TTC549 (cell line): ENCODE measurements around the gene FRMD4B.
A peak's percentile ranks its signal among the peaks of the same experiment; 100 is the strongest.

Source experiments
- FAIRE-seq: peaks from 2 replicates; lab custom pipeline; 2012; peaks lifted over from hg19 to GRCh38; lab: Jason Lieb, UNC

Gene FRMD4B

GRCh38 chr3:69385723-69386555, at the start of gene FRMD4B:
Gene FRMD4B (minus strand): TSS chr3:69386088. CDS start chr3:69385989, 99 bp downstream.
- no peak for FAIRE-seq

- no peak for FAIRE-seq
Measured at GRCh38 chr3:69433969-69434325, 48.1 kb upstream of the FRMD4B start.

DNA sequence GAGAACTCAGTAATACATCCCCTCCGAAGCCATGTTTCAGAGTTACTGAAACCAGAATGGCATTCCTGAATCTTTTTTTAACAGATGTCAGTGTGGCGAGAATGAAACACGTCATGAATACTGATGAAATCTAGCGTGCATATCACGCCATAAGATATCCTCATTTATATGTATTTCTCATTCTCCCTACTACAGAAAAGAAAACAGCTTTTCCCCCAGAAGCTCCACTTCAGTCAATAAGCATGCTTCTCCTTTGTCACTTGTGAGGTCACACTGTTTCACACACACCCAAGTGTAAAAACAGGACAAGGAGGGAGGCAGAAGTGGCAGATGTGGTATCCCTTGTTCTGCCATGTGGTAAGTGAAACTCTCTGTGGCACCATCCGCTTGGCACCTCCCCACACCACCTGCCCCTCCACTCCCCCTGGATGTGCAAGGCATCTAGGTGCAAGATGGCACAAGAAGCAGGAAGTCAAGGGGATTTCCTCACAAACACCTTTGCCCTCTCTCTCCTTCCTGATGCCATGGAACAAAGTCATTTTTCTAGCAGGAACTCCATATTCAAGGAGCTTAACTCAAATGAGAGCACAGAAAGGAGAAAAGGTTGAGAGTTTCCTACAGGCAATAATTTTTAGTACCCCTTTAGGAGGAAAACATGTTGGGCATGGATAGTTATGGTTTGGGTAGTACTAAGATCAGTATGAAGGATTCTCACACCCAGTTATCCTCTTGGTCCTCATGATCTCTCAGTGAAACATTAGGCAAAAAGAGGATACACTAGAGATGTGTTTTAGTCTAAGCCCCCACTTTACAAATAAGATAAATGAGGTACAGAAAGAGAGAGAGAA, 47.5 kb upstream of the FRMD4B start:
- no peak for FAIRE-seq

DNA sequence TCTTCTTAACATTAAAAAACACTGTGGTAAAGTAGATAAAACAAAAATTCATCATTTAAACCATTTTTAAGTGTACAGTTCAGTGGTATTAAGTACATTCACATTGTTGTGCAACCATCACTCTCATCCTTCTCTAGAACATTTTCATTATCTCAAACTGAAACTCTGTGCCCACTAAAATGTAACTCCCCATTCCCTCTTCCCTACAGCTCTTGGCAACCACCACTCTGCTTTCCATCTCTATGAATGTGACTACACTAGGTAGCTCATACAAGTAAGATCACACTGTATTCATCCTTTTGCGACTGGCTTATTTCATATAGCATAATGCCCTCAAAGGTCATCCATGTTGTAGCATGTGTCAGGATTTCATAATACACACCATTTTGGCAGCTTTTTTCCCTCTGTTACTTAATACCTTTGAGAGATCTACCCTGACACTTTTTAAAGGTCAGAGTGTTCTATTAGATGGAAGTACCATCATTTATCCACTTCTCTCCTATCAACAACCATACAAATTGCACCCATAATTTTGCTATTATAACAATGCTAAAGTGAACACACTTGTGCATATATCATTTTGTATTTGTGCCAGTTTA, 42.9 kb upstream of the FRMD4B start:
- no peak for FAIRE-seq

- FAIRE-seq: no peak
Measured at GRCh38 chr3:69426967-69427304, 41.0 kb upstream of the FRMD4B start.

DNA sequence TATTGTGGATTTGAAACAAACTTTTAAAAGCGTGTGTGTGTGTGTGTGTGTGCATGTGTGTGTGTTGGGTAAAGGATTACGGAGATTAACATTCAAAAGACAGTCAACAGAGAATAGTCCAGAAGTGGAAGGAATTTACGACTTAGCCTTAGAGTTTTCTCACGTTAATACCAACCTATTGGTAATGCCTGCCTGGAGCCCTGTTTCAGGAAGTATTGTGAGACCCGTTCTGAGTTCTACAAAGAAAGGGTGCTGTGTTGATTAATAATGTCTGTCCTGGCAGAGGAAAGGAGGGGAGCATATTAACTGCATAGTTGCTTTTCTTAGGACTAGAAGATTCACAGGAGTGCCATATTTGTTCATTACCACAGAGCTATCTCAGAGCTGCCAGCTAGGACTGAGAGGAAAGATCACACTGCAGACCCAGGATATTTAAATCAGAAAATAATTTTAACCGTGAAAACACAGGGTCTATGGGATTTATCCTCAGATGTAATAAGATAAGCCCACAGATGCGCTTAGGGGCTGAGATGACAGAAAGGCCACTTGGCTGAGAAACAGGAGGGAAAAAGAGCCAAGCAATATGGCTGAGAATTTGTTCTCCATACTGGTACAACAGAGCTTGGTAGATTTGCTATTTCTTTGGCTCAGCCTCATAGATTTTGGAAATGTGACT, 40.5 kb upstream of the FRMD4B start:
- no peak for FAIRE-seq

- no peak for FAIRE-seq
Measured at GRCh38 chr3:69425249-69425648, 39.4 kb upstream of the FRMD4B start.

DNA sequence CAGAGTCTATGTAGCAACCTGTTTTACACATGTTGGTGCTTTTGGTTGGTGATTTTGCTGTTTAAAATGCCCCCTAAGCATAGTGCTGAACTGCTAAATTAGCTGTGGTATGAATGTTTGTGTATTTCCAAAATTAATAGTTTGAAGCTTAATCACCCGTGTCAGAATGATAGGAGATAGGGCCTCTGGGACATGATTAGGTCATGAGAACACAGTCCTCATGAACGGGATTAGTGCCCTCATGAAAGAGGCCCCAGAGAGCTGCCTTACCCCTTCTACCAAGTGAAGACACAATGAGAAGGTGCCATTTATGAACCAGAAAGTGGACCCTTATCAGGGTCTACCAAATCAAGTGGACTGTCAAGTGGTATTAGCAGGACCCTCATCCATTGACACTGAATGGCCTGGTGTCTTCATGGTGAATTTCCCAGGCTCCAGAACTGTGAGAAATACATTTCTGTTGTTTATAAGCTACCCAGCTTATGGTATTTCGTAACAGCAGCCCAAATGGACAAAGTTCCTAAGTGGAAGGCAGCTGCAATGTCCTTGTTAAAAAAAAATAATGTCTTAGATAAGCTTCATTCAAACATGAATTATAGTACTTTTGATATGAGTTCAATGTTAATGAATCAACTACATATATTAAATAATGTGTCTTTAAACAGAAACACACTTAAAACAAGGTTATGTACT, 37.7 kb upstream of the FRMD4B start:
- no peak for FAIRE-seq

- FAIRE-seq: no peak
Measured at GRCh38 chr3:69422751-69423150, 36.9 kb upstream of the FRMD4B start.

- FAIRE-seq: no peak
Measured at GRCh38 chr3:69420781-69421520, 35.1 kb upstream of the FRMD4B start.

DNA sequence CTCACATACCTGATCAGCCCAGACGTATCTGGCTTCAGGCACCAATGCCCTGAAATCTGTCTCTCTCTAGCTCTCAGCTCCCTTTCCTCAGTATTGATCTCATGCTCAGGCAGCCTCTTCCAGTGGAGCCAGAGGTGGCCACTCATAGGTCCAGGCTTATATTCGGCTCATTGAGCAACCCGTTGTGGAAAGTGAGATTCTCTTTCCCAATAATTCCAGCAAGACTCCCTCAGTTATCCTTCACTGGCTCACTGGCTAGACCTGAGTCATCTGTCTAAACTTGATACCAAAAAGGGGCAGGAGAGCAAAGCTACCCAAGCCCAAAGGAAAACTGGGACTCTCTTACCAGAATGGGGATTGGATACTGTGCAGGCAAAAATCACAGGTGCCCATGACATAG, 33.4 kb upstream of the FRMD4B start:
- FAIRE-seq: no peak

- no peak for FAIRE-seq
Measured at GRCh38 chr3:69417541-69418078, 31.7 kb upstream of the FRMD4B start.

GRCh38 chr3:69413551-69414207, 27.8 kb upstream of the FRMD4B start:
- no peak for FAIRE-seq

DNA sequence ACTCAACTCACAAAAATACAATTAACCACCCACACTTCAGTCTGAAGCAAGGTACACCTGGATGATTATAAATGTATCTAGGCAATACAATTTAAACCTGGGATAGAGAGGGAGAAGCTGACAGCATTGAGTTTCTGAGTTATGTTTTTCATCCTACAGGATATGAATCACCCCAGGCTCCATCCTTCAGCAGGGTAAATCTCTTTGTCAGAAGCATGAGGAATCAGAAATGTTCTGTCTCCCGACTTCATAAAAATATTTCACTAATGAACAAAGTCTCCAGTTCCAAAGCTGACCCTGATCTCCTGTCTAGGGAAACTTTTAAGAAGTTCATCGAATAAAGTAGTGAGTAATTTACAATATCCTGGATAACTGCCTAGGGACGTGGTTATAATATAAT, 25.5 kb upstream of the FRMD4B start:
- FAIRE-seq: no peak

- FAIRE-seq: peak; percentile 11
Measured at GRCh38 chr3:69410301-69410700, 24.4 kb upstream of the FRMD4B start.

DNA sequence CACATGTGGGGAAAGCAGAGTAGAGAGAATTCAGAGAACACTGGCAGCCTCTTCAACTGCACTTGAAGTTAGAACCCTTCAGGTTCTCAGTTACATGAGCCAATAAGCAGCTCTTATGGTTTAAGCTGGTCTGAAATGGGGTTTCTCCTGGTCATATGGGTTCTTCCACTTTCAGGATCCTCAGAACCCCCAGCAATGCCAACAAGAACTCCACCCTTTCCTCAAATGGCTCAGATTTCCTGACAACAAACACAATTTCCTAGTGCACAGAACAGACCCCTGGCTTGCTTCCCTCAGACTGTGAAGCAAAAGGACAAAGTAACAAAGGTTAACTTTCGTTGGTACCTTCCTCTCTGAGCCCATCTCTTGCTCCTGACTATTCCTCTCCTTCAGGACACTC, 23.9 kb upstream of the FRMD4B start:
- FAIRE-seq: no peak

GRCh38 chr3:69409011-69409410, 23.1 kb upstream of the FRMD4B start:
- FAIRE-seq: no peak

DNA sequence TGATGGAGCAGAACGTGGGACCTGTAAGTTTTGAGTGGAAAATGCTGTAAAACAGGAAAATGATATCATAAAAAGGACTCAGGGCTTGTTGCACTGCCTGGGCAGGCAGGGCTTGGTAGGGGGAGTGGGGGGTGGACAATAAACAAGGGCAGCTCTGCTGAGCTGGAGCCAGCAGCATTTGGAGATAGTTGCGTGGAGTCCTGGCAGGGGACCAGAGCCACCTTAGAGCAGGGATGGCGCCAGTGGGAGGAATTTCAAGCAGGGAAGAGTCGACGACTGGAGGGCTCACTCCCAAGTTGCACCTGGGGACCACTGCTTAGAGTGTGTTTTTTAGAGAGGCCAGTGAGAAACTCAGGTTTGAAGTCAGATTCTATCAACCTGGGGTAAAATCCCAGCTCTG, 22.7 kb upstream of the FRMD4B start:
- no peak for FAIRE-seq

DNA sequence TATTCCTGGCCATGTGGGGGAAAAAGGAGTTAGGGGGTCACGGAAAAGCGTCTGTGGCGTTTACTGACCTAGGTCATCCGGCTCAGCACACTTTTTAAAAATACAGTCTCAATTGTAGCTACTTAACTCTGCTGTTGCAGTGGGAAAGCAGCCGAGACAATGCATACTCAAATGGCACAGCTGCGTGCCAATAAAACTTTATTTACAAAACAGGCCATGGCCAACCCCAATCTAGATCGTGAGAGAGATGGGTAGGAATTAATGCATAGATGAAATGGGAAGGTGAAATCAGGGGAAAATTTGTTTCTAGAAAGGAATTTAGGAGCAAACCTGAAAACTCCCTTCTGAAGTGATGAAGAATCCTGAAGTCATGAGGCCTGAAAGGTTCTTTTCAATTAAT, 22.0 kb upstream of the FRMD4B start:
- no peak for FAIRE-seq

GRCh38 chr3:69406163-69406562, 20.3 kb upstream of the FRMD4B start:
- no peak for FAIRE-seq

DNA sequence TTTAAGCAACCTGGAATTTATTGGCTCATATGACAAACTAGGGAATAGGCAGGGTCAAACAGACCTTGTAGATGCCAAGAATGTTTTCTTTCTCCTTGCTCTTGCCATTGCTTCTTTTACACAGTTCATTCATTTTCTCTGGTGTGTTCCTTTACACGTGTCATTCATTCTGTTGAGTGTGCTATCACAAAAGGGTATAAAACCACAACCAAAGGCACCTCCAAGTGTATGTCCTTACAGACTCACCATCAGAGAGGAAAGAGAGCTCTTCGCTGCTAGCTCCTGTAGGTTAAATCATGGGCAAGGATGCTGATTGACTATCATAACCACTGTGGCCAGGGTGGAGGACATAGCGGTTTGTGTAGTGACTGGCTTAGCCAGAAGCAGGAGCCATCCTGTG, 19.2 kb upstream of the FRMD4B start:
- no peak for FAIRE-seq
